Right atrium auricular region (tissue), 2 donors: Measurements from ENCODE around the gene PPP1R13B. TPM values are rescaled to one million over a fixed set of nuclear protein-coding genes. Genes with fewer than 3 reads are reported as not detected.

ENCODE experiments used
- DNase-seq: peaks from one replicate; pipeline ENCODE4 v3.0.0-alpha.2; 2019; ENCODE audit warnings: low spot score
- H3K27ac ChIP-seq, 2 donors: fragments of 200-600 bp; sonication (generic); 1 replicate in 1 of 2; 2 replicates in 1 of 2; pipeline ENCODE4 v1.5.1; 2016 to 2019
- H3K27me3 ChIP-seq, 2 donors: fragments of 200-600 bp; sonication (generic); one replicate each; pipeline versions ENCODE4 v1.5.1 to v1.6.0; 2017 to 2019
- H3K36me3 ChIP-seq: fragments of 200-600 bp; sonication (generic); one replicate; pipeline ENCODE4 v1.5.1; 2016
- H3K4me1 ChIP-seq, 2 donors: fragments of 200-600 bp; sonication (generic); one replicate each; pipeline versions ENCODE4 v1.5.1 to v1.6.0; 2017 to 2019
- H3K4me3 ChIP-seq, 2 donors: fragments of 200-600 bp; sonication (generic); 1 replicate in 1 of 2; 2 replicates in 1 of 2; pipeline ENCODE4 v1.5.1; 2017 to 2019; ENCODE audit warnings: mild to moderate bottlenecking in 1 of 2, moderate library complexity in 1 of 2
- H3K9me3 ChIP-seq, 2 donors: fragments of 200-600 bp; sonication (generic); one replicate each; pipeline ENCODE4 v1.5.1; 2019
- total RNA-seq, 2 donors: library from RNA; depleted of rRNA; stranded (reverse); fragments of >200 nt; gene quantifications; one replicate each; pipeline ENCODE4 v1.1.0, GENCODE V29; 2016
- TF ChIP-seq, protein P1 (sequence below), 2 donors: fragments of 200-600 bp; sonication (generic); IDR thresholded peaks; one replicate each; pipeline ENCODE4 v1.5.1; 2019; ENCODE audit warnings: antibody characterized with exemption in 2 of 2

PPP1R13B gene
- total RNA-seq, 2 donors from 2014 or later, result 45.7 to 47.8 TPM

DNA sequence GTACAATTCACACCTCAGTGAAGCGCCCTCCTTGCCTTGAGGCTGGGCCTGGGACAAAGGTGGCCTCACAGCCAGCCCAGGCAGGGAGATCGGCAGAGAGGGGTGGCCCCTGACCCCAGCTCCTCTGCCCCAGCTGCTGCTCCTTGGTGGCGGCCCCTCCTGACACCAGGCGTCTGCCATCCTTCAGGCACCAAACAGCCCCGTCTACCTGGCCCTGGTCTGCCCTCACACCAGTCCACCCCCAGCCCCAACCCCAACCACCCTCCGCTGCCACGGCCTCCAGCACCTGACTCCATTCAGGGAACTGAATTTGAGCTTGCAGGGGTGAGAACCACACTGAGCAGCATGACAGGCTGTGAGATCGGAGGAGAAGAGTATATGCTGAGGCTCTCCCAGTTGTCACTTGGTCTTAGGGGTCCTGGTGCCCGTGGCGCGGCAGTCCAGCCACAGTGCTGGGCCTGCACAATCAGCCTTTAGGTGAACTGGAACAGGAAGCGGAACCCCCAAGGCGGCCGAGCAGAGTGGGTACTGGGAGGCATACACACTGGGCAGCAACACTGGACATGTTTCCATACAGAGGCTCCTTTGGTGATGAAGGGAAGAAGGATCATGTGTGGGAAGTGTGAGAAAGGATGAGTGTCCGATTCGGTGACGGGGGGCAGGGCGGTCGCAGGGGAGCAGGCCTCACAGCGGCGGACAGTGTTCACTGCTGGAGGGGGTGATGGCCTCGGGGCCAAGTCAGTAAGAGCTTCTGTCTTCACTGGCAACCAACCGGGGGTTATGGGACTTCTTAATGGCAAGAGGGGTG lies 113.1 kb downstream of the PPP1R13B start:
- no peak overlapping the region for H3K4me3 ChIP-seq
- DNase-seq, result no peak
- no peaks in the 10 kb centered on the region for H3K9me3 ChIP-seq
- peak overlapping the region in 1 of 2 donors; percentile 42 for H3K27ac ChIP-seq
- no peaks in the 10 kb centered on the region for H3K27me3 ChIP-seq
- TF ChIP-seq, protein P1, sequence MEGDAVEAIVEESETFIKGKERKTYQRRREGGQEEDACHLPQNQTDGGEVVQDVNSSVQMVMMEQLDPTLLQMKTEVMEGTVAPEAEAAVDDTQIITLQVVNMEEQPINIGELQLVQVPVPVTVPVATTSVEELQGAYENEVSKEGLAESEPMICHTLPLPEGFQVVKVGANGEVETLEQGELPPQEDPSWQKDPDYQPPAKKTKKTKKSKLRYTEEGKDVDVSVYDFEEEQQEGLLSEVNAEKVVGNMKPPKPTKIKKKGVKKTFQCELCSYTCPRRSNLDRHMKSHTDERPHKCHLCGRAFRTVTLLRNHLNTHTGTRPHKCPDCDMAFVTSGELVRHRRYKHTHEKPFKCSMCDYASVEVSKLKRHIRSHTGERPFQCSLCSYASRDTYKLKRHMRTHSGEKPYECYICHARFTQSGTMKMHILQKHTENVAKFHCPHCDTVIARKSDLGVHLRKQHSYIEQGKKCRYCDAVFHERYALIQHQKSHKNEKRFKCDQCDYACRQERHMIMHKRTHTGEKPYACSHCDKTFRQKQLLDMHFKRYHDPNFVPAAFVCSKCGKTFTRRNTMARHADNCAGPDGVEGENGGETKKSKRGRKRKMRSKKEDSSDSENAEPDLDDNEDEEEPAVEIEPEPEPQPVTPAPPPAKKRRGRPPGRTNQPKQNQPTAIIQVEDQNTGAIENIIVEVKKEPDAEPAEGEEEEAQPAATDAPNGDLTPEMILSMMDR (IDR thresholded peaks at IDR 0.05), result no peak
- peaks cover 86% of the 10 kb centered on the region for H3K36me3 ChIP-seq
- peaks cover 0 to 40% of the 10 kb centered on the region in 2 donors for H3K4me1 ChIP-seq

- H3K27me3 ChIP-seq, result no peaks in the 10 kb centered on the region
- H3K9me3 ChIP-seq, result no peaks in the 10 kb centered on the region
- no peak overlapping the region for H3K4me3 ChIP-seq
- peaks cover 0 to 40% of the 10 kb centered on the region in 2 donors for H3K4me1 ChIP-seq
- peaks cover 85% of the 10 kb centered on the region for H3K36me3 ChIP-seq
- DNase-seq, result no peak
- no peak overlapping the region for H3K27ac ChIP-seq
- TF ChIP-seq, protein P1 (IDR thresholded peaks at IDR 0.05), result no peak
These were observed 113.7 kb downstream of the PPP1R13B start for GRCh38 chr14:103733651-103734050.

DNA sequence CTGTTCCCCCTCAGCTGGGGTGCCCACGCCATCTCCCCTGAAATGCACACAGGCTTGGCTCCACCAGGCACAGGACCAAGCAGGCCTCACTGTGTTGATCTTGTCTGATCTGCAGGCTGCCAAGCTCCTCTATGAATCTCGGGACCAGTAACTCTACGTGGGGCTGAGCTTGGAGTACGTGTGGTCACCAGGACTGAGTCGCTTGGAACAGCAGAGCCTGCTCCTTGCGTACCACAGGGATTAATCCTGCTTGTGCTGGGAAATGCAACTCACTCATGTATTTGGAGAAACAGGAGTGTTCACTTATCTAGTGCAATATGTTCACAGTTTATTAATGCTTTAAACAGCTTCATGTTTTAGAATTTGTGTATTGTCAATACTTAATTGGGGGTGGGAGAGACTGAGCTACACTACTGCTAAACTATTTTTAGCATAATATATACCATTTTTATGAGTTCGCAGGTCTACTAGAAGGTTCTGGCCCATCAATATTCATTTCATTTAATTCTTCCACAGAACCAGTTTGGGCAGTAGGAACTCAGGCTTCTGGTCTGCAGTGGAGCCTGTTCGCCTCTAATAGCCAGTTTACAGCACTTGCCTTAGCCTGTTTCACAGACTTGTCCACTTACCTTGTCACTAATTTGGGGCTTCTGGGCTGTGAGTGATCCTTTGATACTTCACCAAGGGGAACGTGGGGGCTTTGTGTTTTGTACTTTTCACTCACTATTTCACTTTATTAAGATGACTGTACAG lies 114.3 kb downstream of the PPP1R13B start:
- Histone ChIP-seq H3K36me3 (peaks cover 85% of the 10 kb centered on the region), H3K27me3 (no peaks in the 10 kb centered on the region), H3K27ac (no peak overlapping the region), H3K4me3 (no peak overlapping the region), H3K4me1 (peaks cover 0 to 40% of the 10 kb centered on the region in 2 donors), H3K9me3 (no peaks in the 10 kb centered on the region)
- no peak for DNase-seq
- TF ChIP-seq, protein P1 (IDR thresholded peaks at IDR 0.05), result no peak

- no peak for DNase-seq
- Histone ChIP-seq H3K9me3 (no peaks in the 10 kb centered on the region), H3K4me3 (no peak overlapping the region), H3K27ac (no peak overlapping the region), H3K4me1 (peaks cover 0 to 40% of the 10 kb centered on the region in 2 donors), H3K27me3 (no peaks in the 10 kb centered on the region), H3K36me3 (peaks cover 81% of the 10 kb centered on the region)
- TF ChIP-seq, protein P1 (IDR thresholded peaks at IDR 0.05), result no peak
These were observed 115.2 kb downstream of the PPP1R13B start for GRCh38 chr14:103731916-103732867.

DNA sequence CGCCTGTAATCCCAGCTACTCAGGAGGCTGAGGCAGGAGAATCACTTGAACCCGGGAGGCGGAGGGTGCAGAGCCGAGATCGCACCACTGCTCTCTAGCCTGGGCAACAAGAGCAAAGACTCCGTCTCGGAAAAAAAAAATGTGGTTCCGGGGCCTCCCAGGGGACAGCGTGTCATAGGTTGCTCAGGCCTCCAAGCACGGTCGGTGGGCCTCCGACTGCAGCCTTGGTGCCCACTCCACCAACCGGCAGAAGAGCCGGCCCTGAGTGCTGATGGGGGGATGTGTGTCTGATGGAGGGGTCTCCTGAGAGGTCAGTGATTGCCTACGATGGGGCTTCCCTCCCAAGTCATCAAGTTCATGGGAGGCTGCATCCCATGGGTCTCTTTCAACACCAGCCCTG lies 115.9 kb downstream of the PPP1R13B start:
- TF ChIP-seq, protein P1 (IDR thresholded peaks at IDR 0.05), result no peak
- peak overlapping the region in 1 of 2 donors; percentile 33 for H3K27ac ChIP-seq
- H3K4me3 ChIP-seq, result no peak overlapping the region
- no peaks in the 10 kb centered on the region for H3K27me3 ChIP-seq
- no peaks in the 10 kb centered on the region for H3K9me3 ChIP-seq
- DNase-seq, result no peak
- H3K4me1 ChIP-seq, result peaks cover 0 to 37% of the 10 kb centered on the region in 2 donors
- peaks cover 74% of the 10 kb centered on the region for H3K36me3 ChIP-seq
